TTC549 (cell line): ENCODE measurements around the gene SCLY.

Experiments
- FAIRE-seq: peaks from 2 replicates; lab custom pipeline; 2012; peaks lifted over from hg19 to GRCh38; lab: Jason Lieb, UNC

The SCLY gene

DNA sequence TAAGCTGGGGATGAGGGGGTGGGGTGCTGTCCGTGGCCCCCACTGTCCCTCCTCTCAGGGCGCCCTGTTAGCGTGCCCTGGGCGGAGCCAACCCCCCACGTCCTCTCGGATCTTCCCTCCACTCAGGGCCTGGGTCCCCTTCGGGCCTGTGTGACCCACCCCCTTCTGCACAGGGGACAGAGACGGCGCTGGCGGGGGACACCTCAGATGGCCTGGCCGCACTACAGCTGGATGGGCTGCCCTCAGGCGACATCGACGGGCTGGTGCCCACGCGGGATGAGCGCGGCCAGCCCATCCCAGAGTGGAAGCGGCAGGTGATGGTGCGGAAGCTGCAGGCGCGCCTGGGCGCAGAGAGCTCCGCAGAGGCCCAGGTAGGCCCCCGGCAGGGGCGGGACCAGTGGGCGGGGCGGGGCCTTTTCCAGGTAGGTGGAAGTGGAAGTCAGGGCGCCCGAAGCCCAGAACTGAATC lies 67.8 kb downstream of the SCLY start:
- FAIRE-seq, result no peak

DNA sequence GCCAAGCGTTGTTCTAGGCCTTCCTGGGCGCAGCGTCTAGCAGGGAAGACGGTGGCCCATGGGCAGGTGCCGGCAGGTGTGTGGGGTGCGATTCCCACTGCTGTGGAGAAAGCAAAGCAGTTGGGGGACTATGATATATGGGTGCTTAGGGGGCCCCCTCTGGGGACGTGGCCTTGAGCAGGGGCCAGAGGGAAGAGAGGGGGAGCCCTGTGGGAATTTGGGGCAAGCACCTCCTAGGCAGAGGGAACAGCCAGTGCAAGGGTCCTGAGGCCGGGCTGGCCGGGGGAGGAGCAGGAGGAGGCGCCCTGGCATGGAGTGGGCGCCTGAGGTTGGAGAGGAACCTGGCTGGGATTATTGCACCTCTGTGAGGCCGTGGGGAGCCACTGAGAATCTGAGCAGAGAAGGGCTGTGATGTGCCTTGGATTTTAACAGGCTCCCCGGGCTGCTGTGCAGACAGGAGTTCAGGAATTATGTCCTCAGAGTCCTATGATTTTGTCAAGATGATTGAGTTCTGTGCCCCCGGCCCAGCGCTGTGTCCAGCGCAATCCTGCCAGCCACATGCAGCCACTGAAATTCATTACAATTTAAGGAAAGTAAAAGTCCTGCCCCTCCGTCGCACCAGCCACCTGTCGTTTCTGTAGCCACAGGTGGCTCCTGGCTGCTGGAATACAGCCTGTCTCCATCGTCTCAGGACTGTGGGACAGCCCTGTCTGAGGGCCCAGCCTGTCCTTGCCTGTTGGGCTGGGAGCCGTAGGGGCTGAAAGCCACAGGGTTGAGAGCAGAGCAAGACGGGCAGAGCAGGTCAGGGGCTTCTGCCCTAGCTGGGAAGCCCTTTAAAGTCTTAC lies 68.6 kb downstream of the SCLY start:
- FAIRE-seq, result no peak

DNA sequence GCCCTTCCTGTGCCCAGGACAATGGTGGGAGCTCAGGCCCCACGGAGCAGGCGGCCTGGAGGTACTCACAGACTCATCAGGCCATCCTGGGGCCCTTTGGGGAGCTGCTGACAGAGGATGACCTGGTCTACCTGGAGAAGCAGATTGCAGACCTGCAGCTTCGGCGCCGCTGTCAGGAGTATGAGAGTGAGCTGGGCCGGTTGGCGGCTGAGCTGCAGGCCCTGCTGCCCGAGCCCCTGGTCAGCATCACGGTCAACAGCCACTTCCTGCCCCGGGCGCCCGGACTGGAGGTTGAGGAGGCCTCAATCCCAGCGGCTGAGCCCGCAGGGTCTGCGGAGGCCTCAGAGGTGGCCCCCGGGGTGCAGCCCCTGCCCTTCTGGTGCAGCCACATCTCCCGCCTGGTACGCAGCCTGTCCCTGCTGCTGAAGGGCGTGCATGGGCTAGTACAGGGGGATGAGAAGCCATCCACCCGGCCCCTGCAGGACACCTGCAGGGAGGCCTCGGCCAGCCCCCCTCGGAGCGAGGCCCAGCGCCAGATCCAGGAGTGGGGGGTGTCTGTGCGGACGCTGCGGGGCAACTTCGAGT lies 69.4 kb downstream of the SCLY start:
- FAIRE-seq, result no peak

DNA sequence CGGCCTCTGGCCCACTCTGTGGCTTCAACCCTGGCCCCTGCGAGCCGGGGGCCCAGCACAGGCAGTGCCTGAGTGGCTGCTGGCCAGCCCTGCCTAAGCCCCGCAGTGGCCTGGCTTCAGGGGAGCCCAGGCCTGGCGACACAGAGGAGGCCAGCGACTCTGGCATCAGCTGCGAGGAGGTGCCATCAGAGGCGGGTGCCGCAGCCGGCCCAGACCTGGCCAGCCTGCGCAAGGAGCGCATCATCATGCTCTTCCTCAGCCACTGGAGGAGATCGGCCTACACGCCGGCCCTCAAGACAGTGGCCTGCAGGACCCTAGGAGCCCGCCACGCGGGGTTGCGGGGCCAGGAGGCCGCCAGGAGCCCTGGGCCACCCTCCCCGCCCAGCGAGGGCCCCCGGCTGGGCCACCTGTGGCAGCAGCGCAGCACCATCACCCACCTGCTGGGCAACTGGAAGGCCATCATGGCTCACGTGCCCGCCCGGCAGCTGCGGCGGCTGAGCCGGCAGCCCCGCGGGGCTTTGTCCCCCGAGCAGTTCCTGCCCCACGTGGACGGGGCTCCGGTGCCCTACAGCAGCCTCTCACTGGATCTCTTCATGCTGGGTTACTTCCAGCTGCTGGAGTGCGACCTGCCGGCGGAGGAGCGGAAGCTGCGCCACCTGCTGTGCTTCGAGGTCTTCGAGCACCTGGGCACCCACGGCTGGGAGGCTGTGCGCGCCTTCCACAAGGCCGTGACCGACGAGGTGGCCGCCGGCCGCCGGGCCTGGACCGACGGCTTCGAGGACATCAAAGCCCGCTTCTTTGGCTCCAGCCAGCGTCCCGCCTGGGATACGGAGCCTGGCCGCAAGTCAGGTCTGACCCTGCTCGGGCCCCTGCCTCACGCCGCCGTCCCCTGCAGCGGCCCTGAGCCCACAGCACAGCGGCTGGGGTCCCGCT lies 70.2 kb downstream of the SCLY start:
- no peak for FAIRE-seq

DNA sequence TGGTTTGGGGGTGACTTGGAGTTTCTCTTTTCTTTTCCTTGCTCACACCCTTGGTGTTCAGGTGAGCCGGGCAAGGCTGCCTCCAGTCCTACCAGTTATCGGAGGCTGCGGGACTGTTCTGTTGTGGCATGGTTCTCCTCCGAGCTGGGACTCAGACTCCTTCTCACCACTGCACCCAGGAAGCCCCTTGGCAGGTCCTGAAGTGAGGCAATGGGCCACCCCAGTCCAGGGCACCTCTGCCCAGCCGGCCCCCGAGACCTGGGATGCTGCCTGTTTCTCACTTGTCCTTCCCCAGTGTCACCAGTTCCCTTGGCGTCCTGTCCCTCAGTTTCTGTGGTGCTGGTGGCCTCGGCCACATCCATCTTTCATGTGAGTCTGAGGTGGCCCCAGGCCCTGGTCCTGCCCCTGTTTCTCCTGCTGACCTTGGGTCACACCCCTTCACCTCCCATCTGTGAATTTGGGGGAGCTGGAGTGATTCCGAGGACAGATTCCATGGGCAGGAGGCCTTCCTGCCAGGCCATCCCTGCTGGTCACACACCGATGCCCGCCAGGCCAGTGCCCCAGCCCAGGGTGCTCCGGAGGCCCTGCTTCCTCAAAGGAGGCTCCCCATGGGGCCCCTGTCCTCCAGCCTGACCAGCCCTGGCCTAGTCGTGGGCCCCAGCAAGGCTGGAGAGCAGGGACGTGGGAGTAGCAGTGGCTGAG lies 71.1 kb downstream of the SCLY start:
- FAIRE-seq, result no peak

DNA sequence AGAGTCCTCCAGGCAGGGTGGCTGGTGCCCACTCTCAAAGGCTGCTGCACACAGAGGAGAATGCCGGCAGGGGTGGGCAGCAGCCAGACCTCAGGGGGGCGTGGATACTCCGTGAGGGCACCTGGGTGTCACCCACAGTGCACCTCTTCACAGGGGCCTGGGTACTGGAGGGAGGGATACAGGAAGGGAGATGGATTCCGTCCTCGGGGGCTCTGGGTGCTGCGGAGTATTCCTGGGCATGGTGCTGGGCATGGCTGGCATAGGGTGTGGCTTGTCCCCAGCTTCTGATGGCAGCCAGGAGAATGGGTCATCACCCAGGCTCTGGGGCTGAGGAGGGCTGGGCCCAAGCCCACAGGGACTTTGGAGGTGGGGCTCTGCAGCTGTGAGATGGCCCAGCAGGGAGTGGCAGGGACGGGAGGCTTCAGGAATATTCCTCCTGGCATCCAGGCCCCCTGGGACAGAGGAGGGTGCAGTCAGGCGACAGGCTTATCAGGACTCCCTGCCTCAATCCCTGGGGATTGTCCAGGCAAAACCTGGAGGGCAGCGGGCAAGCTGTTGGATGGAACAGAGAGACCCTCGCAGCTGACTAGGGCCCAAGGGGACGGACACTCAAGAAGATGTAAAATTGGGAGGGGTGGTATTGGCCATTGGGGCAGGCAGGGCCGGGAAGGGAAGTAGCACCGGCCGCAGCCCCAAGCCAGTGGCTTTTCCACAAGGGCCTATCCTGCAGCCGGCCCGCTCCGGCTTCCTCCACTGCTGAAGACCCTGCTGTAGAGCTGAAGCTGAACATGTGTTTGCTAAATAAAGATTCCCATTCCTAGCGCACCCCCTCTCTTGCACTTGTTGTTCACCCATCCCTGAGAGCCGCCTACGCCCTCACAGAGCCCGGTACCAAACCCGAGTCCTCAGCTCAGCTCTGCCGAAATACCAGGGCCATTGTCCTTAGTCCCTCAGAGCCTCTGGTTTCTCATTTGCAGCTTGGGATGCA lies 72.0 kb downstream of the SCLY start:
- no peak for FAIRE-seq

DNA sequence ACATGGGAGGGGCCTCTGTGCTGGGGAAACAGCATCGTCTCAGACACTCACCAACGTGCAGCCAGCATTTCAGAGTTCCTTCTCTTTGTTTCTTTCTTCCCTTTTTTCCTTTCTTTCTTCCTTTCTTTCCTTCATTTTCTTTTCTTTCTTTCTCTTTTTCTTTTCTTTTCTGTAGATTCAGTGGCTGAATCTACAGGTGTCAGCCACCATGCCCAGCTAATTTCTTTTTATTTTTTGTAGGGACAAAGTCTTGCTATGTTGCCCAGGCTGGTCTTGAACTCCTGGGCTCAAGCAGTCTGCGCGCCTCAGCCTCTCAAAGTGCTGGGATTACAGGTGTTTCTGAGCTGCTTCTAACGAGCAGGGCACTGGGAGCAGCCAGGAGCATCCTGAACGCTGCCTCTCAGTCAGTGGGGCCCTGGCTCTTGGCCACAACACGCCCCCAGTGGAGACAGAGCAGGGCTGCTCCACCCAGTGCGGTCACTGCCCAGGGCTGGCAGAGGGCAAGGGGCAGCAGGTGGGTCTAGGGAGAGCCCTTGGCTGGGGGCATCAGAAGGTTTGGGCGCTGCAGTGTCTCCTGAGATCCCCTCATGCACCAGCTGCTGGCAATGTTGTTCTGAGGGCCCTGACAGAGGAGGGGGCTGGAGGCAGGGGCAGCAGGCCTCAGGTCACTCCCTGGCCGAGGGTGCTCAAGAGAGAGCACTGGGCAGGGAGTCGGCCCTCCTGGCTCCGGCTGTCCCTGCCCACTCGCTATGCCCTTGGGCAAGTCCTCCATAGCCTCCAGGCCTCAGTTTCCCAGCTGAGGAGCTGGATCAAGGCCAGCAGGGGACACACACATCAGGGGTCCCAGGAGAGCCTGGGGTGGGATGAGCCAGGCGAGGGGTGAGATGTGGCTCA lies 72.9 kb downstream of the SCLY start:
- FAIRE-seq, result no peak

DNA sequence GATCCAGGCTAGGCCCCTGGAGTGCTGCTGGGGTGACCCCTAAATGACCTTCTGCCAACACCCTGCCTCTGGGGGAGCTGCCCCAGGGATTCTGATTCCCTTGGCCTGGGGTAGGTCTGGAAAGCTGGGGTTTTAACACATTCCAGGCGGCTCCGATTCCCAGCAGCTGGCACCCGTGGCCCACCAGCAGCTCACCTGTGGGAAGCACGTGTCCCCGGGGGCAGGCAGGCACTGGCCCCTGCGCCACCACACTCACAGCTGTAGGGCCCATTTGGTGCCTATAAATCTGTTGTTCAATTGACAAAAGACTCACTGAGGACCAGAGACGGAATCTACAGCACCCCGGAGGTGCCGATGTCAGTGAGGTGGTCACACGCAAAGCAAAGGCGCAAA lies 73.6 kb downstream of the SCLY start:
- no peak for FAIRE-seq

DNA sequence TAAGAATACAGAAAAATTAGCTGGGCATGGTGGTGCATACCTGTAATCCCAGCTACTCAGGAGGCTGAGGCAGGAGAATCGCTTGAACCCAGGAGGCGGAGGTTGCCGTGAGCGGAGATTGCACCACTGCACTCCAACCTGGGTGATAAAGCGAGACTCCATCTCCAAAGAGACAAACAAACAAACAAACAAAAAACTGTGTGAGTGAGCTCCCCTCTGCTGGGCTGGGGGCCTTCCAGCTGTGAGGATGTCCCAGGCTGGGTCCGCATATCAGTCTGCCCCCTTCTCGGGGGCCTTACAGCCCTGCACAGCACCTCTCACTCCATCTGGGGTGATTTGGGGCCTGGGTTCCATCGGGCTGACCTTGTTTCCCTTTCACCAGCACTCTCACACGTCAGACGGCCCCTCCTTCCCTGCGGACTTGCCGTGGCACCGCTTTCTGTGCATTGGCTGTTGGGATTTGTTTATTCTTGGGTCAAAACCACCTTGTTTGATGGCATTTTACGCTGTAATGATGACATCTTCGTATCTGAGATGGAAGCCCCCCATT lies 74.9 kb downstream of the SCLY start:
- no peak for FAIRE-seq

DNA sequence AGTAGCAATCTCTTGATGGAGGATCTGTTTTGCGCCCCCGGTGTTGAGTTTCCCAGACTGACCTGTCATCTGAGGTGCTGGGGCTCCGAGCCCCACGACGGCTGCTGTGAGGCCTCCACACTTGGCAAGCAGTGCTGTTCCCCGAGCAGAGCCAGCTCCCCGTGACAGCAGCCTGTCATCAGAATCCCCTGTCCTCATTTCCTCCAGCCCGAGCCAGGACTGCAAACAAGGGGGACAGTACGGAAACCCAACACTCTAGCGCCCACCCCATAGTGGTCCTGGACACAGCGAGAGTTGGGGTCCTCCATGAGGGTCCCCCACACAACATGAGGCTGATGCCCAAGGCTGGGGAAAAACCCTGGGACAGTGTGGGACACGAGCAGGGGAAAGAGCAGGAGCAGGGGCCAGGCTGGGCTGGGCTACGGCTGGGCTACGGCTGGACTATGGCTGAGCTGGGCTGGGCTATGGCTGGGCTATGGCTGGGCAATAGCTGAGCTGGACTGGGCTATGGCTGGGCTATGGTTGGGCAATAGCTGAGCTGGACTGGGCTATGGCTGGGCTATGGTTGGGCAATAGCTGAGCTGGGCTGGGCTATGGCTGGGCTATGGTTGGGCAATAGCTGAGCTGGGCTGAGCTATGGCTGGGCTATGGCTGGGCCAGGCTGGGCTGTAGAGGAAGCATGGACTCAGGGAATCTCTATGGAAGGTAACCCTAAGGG lies 76.2 kb downstream of the SCLY start:
- FAIRE-seq, result no peak

DNA sequence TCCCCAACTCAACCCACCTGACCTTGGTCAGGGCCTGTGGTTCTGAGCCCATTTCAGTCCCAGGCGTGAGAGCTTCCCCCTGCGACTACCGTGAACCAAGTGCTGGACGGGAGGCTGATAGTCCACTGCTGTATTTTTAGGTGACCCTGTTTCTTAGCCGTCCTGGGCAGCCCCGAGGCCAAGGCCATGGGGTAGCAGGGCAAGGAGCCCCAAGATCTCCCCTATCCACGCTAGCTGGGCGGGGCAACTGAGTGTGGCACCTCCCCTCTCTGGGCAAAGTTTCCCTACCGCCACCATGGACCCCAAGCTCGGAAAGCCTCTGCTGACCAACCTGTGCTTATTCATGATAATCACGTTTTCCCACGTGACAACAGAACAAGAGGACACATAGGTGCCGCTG lies 77.1 kb downstream of the SCLY start:
- no peak for FAIRE-seq

DNA sequence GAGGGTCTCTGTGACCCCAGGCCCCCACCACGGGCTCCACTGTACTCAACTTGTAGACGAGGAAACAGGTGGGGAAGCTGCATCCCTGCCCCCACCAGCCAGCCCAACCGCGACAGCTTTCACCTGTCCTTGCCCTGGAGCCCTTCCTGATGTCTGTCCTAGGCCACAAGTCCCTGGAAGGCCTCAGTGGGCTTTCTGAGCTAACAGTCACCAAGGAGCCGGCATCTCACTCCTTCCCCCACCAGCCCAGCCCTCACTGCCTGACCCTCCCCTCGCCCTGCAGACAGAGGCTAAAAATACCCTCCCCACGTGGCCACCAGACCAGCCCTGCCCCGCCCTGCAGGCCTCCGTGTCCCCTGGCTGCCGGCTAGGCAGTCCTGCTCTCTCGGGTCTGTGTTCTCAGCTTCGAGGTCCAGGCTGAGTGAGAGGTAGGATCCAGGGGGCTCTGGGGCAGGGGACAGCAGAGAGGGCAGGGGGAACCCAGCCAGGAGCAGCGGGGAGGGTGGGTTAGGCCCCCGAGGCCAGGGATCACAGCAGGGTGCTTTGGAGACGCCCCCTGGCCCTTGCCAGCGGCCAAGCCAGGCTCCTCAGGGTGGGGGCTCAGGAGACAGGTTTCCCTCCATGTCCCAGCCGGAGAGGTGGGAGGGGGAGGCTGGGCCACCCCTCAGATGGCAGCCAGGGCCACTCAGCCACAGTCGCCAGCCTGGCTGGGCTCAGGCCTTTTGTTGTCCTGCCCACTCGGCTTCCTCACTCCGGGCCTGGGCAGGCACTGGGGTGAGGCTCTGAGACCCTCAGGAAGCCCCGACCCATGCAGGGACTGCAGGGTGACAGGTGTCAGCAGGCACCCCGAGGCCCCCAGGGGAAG lies 77.8 kb downstream of the SCLY start, which contains the start of gene KLHL30:
TSS of gene KLHL30 (plus strand) at position 338 of the 865 bp plus-strand sequence. CDS start 2,087 bp downstream, outside the sequence.
- no peak for FAIRE-seq

DNA sequence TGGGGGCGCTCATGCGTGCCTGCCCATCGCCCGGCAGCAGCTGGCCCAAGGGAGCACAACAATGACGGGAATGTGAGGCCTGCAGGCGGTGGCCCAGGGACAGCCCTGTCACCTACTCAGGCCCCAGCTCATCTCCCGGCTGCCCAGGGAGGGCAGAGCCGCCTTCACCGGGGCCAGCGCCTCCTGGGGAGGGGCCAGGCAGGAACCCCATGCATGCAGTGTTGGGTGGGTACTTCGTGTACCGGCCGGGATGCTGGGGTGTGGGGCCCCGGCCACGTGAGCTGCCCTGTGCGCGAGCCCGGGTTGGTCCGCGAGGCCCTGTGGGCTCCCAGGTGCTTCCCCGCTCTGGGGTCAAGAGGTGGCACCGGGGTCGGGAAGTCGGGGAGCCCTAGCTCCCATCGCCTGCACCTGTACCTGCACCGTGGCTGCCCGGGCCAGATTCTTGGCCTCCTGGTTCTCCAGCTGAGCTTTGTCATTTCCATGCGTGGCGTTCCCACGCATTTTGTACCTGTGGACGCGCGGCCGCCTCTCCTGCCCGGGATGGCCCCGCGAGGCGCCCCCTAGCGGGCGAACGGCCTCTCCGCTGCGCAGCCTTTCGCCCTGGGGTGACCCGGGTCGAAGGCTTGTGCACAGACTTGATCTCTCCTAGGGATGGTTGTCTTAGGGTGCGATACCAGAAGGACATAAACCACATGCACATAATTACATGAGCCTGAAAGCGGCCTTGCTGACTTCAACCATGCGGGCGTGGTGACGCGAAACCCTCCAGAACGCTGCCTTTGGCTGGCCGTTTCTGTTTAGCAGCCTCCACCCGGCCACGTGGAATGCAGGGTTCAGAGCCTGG lies 78.6 kb downstream of the SCLY start:
- no peak for FAIRE-seq

DNA sequence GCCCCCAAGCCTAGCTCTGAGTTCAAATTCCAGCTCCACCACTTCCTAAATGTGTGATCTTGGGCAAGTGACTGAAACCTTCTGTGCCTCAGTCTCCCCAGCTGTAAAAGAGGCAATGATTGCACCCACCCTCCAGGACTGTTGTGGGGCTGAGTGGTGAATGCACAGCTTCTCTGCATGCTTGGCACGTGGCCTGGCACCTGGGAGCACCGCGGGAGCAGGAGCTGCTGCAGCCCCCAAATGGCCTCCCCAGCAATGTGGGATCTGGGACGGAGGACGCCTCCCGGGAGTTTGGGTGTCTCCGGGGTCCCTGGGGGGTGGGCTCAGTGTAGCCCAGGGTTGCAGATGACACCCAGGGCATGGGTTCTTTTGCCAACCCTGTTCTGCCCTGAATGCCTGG lies 79.2 kb downstream of the SCLY start:
- no peak for FAIRE-seq

DNA sequence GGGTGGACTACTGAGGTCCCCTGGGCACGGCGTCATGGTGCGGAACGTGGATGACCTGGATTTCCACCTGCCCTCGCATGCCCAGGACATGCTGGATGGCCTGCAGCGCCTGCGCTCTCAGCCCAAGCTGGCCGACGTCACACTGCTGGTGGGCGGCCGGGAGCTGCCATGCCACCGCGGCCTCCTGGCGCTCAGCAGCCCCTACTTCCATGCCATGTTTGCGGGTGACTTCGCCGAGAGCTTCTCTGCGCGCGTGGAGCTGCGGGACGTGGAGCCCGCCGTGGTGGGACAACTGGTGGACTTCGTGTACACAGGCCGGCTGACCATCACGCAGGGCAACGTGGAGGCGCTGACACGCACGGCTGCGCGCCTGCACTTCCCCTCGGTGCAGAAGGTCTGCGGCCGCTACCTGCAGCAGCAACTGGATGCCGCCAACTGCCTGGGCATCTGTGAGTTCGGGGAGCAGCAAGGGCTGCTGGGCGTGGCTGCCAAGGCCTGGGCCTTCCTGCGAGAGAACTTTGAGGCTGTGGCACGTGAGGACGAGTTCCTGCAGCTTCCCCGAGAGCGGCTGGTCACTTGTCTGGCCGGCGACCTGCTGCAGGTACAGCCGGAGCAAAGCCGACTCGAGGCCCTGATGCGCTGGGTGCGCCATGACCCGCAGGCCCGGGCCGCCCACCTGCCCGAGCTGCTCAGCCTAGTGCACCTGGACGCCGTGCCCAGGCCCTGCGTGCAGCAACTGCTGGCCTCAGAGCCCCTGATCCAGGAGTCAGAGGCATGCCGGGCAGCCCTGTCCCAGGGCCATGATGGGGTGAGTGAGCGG lies 80.1 kb downstream of the SCLY start:
- no peak for FAIRE-seq
